Measurements from ENCODE around the gene SARDH.

Gene SARDH, protein sequence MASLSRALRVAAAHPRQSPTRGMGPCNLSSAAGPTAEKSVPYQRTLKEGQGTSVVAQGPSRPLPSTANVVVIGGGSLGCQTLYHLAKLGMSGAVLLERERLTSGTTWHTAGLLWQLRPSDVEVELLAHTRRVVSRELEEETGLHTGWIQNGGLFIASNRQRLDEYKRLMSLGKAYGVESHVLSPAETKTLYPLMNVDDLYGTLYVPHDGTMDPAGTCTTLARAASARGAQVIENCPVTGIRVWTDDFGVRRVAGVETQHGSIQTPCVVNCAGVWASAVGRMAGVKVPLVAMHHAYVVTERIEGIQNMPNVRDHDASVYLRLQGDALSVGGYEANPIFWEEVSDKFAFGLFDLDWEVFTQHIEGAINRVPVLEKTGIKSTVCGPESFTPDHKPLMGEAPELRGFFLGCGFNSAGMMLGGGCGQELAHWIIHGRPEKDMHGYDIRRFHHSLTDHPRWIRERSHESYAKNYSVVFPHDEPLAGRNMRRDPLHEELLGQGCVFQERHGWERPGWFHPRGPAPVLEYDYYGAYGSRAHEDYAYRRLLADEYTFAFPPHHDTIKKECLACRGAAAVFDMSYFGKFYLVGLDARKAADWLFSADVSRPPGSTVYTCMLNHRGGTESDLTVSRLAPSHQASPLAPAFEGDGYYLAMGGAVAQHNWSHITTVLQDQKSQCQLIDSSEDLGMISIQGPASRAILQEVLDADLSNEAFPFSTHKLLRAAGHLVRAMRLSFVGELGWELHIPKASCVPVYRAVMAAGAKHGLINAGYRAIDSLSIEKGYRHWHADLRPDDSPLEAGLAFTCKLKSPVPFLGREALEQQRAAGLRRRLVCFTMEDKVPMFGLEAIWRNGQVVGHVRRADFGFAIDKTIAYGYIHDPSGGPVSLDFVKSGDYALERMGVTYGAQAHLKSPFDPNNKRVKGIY

DNA sequence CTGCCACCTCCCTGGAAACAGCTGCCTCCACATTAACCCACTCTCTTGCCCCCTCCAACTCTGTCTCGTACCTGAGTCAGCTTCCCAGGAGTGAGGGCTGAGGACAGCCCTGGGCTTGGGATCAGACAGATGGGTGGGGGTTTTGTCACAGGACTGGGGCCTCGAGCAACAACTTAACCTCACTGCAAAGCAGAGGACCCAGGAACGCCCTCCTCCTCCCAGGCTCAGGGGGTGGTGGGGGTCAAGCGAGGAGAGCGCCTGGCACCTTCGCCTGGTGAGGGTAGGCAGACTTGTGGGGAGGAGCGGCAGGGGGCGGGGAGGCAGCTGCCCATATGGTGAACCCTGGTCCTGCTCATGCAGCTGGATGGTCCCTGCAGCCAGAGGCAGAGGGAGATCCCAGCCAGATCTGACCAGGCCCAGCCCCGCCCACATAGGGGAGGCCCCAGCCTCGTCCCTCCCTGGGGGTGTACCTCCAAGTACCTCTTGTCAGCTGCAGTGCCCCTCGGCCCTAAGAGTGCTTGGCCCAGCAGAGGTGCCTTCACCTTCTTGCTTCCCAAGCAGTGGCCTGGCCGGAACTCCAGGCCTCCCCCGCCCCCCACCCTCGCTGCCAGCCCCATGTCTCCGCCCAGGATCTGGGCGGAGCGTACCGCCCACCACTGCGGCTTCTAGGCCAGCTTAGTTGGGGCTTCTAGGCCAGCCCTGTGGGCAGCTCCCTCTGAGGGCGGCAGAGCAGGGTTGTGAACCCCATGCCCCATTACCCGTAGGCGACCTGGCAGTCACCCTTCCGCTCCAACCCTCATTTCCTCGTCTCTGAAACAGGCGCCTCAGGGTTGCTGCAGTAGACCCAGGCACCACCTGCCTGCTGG lies at the start of gene SARDH:
SARDH (minus strand) TSS at position 579 of the 866 bp plus-strand sequence. CDS start 4,179 bp downstream, outside the sequence.
- DNase-seq = no peak

DNA sequence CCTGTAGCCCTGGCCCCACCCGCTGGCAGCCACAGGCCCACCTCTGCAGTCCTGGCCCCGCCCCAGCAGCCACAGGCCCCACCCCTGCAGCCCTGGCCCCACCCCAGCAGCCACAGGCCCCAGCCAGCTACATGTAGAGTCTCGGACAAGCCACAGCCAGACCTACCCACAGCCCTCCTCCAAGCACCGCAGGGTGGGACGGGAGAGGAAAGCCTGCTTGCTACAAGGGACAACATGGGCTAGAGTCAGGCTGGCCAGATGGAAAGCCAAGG lies 49.5 kb upstream of the SARDH start:
- no peak for DNase-seq

DNA sequence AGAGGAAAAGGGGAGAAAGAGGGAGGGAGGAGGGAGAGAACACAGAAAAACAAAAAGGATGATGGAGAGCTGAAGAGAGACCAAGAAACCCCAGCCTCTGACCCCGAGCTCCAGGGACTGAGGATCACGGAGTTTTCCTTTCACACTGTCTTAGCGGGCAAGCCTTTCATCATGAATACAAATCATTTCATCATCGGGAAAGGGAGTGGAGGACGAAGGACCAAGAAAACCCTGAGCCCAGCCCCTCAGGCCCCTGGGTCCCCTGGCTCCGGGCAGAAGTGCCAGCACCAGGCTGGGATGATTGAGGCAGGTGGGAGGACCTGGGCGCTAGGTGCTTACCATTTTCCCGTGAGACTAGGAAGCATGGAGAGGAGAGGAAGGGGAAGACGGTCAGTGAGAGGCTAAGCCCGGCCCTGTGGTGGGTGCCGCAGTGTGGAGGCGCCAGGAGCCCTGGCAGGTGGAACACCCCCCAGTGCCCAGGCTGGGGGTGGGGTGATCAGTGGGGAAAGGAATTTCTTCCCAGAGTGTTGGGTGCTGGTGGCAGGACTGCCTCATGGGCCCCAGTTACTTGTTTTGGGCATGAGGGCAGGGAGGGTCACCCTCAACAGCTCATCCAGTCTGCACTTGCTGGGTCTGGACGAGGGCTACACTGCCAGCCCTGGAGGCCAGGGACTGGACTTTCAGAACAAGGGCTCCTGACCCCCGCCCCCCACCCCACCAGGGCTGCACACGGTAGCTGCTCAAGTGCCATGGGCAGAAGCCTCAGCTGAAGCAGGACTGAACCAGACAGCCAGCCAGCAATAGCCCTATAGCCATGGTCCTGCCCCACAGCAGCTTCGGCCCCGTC lies 49.0 kb upstream of the SARDH start:
- no peak for DNase-seq

DNA sequence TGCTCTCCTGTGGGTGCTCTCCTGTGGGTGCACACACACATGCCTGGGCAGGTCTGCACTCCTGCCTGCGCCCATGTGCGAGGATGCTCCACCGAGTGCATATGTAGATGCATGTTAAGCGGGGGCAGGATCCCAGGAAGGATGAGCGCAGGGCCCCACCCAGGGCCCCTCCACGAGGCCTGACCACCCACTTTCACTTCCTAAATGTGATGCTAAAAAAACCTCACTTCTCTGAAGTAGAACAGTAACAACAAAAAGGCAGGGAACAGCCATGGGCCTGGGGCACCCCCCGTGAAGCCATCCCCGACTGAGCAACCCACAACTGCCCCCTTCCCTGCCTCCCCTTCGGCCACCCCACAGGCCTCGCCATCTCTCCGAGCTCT lies 48.2 kb upstream of the SARDH start:
- DNase-seq = no peak

DNA sequence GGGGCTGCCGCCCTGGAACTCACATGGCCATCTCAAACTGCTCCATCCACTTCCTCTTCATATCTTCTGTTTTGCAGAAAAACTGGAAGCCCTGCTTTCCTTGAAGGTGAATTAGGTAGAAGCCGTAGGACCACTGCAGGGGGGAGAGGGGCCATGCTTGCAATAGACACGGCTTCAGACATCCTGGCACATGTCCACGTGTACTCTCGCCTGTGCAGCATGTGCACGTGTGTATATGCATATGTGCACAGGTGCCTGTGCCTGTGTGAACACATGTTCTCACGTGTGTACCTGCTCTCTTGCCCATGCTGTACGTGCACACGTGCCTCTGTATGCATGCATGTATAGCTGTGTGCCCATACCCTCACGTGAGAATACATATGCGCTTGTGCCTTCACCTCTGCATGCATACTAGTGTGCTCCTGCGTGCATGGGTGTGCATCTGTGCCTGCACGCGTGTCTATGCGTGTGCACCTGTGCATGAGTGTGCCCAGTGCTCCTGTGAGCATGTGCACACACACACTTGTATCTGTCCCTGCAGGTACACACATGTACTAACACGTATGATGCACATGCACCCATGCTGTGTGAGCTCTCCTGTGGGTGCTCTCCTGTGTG lies 47.7 kb upstream of the SARDH start:
- DNase-seq = no peak

DNA sequence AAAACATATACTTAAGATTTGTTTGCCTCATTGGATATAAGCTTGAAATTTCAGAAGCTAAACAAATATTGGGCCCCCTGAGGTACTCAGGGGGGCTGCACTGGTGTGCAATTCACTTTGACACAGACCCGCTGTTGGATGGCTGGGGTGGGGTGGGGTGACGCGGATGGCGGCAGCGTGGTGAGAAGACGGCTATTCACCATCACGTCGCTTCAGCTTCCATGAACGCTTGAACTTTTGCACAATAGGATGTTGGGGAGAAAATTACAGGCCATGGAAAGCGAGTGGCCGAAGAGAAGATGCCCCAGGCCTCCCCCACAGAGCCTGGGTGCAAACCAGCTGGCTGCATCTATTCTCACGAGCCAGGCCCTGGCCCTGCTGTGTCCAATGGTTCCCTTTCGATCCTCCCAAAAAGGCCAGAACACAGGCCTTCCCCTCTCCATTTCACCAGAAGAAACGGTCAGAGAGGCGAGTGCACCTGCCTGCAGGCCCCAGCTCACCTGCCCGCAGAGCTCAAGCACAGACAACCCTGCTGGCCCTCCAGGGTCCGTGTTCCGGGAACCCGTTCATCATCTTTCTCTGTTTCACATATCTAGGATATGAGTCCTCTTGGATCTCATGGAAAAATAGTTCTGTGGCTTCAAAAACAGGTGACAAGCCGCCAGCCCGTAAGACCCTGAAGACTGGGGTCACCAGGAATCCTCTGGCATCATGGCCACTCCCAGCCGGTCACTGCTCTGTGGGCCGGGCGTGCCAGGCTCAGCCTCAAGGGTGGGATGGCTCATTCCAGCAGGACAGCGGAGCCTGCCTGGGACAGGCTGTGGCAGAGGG lies 46.8 kb upstream of the SARDH start:
- no peak for DNase-seq

DNA sequence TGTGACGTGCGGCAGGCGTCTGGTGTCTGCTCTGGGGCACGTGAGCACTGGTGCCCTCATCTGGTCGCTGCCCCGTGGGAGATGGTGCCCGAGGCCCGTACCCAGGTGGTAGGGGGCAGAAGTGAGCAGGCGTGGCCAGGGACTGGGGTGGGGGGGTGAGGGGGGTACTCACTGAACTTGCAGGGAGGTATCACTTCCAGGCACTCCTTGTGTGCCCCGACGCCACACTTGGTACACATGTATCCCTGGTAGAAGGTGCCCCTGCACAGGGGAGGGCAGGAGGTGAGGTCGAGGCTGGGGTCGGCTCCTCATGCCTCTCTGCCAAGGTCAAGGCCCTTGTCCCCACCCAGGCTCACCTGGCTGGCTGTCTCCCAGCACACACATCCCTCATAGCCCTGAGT lies 45.2 kb upstream of the SARDH start:
- no peak for DNase-seq

DNA sequence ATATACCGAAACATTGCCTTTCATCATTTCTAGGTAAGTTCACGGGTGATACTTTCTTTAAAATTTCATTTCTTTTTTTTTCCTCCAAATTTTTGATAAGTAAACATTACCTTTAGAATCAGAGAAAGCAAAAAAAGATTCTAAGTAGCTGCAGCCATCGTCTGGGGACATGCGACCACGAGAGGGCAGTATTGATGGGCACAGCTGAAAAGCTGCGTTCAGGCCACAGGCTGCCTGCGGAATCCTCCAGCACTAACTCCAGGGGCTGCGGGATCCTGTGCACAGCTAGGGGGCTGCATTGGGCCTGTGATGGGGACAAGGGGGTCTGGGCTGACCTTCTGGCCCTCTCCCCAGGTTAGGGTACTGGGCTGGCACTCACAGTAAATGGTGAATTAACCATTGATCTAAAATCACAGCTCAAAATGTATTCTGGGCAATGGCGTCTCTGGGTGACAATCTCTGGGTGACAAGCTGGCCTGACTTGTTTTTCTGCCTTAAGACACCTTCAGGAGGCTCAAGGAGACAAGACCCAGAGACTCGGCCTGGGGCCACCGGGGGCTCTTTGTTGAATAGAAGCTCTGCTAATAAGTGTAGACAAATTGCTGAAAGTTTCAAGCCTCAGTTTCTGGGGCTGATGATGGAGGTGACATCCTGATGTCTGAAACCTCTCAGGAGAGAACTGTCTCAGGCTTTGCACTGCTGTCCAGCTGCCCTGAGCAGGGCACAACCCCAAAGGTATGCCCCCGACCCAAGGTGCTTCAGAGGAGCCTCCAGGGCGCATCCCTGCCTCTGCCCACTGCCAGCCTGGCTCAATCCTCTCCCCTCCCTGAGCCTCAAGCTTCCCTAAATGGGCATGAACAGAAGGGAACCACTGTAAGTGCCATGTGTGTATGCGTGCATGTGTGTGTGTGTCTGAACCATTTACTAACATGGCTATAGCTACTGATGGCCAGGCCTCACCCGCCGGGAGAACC lies 44.3 kb upstream of the SARDH start:
- DNase-seq = peak; percentile 40

DNA sequence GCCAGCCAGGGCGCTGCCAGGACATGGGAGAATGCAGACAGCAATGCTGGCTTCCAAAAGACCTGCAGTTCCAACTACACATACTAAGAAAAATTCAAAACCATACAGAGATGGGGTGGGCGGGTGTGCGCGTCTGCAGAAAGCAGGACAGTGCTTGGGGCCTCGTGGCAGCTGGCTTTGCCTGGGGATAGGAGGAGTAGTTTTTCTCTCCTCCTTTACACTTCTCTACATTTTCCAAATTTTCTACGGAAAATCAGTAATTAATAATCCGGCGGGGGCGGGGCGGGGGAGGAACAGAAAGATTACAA lies 43.6 kb upstream of the SARDH start:
- DNase-seq = no peak

DNA sequence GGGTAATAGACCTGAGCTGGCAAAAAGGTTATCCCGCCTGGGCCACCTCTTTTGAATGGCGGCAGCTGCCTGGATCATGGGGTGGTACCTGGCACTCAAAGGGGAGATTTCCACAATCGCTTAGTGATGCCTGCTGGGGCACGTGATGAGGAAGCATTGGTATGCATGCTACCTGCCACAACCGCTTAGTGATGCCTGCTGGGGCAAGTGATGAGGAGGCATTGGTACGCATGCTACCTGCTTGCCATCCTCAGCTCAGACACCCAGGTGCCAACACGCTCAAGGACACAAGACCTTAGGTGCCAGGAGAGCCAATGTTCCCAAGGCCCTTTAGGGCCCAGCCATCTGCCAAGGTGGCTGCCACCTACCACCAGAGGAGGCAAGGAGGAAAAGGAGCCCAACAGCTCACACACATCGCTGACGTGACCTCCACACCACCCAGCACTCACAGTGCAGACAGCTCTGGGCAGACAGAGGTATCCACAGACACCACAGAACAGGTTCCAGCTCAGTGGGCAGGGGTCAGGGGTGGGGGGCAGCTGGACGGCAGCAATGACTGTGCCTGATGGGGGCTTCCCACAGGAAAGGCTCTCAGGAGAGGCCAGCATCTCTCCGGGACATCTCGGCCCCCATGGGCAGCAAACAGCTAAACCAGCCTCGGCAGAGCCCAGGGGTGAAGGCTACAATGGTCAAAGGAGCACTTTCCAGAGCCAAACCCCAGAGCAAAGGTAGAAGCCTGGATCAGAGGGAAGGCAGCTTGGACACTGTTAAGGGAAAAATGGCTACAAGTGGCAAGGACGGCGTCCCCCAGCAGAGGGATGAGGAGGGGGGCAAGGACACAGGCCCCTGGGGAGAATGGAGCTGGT lies 43.0 kb upstream of the SARDH start:
- no peak for DNase-seq

DNA sequence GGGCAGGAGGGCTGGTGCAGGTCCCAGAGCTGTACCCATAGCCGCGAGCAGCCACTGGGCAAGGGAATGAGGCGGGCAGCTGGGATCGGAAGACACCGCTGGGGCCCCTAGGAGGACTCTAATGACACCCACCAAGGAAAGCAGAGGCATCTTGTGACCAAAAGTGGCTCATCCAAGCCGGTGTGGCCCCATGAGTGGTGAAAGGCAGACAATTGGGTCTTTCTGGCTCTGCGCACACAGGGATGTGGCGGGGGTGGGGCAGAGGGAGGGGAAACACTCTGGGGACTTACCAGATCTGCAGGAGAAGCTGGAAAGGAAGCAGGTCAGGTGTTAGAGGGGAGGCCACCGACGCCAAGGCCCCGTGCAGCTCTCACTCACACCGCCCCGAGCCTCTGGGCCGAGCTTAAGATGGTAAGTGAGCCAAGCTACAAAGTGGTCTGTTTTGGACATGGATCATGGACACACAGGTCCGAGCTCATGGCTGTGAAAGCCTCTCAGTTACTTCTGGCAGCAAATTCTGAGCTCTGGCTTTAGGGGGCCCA lies 42.3 kb upstream of the SARDH start:
- DNase-seq = no peak

DNA sequence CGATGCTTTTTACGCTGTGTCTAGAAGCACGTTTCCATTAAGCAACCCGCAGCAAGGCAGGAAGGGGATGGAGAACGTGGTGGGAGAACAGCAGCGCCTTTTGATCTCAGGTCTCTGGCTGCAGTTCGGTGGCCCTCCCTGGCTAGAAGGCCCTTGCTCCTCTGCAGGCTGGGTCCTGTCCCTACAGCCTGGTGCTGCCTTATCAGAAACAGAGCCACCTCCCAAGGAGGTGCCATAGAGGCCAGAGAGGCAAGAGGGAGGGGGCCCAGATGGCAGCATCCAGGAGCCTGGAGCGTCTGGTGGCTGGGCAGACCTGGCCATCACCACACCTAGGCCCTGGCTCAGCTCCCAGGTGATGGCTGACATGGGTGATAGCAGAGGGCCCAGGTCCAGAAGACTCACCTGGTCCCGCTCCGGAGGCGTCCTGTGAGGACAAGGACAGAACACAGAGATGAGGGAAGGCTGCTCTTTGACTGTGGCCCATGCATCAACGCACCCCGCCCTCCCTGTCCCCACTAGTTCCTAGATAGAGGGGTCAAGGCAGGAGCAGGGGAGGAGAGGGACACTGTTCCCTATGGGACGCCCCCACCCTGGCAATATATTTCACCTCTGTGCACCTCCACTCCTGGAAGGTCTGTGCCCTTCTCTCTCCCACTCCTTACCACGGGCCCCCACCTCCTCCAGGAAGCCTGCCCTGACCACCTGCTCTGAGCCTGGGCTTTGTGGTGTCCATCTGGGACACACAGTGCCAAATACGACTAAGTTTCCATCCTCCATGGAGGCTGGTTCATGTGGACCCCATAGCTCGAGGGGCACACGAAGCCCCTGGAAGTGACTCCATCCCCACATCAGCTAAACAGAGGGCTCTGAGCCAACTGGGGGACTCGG lies 41.6 kb upstream of the SARDH start:
- no peak for DNase-seq

DNA sequence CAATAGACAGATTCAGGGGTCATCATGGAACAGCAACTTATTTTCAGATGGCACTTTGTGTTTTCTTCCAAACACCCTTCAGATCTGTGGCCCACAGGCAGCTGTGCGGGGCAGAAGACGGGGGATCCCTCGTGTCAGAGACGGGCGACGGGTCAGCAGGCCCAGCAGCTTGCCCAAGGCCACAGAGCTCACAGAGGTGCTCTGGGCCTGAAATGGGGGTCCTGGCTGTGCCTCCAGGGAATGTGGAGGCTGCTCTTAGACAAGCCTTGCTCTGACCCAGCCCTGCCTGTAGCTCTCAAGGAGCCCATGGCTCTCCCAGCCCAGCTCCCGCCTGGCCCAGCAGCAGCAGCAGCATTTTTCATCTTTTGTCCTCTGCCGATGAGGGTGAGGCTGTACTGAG lies 40.9 kb upstream of the SARDH start:
- DNase-seq = no peak

DNA sequence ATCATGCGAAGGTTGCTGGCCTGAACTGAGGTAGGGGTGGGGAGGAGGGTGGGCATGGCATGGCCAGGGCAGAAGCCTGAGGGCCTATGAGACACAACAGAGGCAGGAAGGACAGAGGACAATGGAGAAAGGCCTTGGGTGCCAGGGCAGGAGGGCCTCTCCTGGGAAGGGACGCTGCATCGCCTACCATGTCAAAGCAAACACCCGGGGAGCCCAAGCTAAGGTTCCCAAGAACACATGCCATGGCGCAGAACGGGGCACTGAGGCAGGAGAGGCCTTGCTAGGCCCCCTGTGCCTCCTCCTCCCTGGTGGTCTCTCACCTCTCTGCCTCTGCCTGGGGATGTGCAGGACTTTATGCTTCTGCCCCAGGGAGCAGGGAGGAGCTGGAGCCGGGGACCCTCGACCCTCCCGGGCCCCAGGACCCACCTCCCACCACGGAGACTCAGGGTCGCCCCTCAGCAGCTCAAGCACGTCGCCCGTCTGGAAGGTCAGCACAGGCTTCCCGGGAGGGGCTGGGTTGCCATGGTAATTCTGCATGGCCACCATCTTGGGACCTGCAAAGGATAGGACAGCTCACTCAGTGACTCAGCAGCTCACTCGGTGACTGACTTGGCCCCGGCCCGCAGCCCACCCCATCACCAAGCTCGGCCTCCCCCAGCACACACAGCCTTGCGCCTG lies 40.3 kb upstream of the SARDH start:
- no peak for DNase-seq

DNA sequence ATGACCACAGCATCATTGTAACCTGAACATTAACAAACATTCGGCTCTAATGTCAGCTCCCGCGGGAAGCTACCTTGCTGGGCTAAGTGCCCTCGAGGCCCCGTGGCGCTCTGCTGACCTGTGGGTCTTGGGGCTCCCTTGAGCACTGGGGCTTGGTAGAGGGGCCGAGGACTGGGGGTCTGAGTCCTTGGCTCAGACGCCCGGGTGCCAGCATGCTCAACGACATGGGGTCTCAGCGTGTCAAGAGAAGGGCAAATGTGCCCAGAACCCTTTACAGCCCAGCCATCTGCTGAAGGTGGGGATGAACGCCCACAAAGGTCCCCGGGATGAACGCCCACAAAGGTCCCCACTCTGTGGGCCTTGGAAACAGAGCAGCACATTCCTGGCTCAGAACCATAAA lies 39.7 kb upstream of the SARDH start:
- no peak for DNase-seq

DNA sequence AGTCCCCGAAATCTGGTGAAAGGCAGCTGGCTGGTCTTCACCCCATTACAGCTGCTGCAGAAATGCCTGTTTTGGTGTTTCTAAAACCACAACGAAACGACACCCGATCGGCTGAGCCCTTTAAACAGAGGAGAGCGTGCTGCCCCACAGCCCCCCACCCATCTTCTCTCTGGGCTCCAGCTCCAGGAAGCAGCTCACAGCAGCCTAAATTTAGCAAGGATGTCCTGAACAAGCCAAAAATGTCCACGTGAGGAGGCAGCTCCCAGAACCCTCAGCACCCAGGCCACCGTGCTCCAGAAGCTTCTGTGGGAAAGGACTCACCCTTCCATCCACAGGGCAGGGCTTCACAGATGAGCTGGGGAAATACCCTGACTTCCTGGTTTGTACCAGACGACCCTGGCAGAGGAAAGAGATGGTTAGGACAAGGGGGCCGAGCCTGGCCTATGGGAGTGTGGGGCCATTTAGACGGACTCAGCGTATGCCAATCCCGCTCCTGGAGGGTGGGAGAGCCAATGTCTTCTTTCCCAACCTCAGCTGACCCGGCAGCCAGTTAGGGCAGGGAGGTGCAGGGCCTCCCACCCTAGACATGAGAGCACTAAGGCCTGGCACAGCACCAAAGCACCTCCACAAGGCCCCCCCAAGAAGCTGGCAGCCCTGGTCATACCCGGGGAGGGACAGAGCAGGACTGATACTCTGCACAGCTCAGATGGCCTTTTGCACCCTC lies 39.1 kb upstream of the SARDH start:
- DNase-seq = no peak

All from HCEC 1CT (cell line).